Measurements from ENCODE around the gene GMEB2. TPM values are rescaled to one million over a fixed set of nuclear protein-coding genes. Genes with fewer than 3 reads are reported as not detected.
A peak's percentile ranks its signal among the peaks of the same experiment; 100 is the strongest.

Gene GMEB2
- total RNA-seq, 1 experiment from 2014 or later: 18.1 TPM

DNA sequence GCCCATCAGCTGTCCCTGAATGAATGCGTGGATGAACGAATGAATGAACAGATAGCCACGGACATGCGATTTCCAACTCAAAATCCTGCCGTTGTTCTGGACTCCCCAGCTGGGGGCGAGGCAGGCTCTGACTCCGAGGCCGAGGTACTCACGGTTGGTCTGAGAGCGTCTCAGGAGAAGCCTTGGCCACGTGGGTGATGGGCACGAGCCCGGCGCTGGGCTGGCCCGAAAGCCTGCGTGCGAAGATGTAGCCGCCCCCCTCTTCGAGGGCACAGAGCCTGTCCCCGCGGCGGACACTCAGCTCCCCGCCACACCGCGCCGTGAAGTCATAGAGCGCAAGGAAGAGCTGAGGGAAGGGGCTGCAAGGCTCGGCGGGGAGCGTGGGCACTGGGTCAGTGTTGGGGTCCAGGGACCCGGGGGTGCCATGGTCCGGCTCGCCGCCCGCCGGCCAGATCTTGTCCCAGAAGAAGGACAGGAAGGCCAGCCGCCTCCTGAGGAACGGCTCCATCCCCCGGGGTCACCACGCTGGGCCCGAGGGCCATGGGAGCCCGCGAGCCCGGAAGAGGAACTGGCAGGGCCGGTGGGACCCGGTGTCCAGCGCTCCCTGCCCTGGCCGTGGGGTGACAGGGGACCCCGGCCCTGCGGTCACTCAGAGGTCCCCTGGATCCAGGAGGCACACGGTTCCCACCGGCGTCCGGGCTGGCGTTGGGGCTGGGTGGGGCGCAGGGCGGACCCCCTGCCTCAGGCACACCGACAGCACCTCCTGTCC is 79.8 kb downstream of the GMEB2 start:
- in situ Hi-C loops (cut with HindIII; ENCODE audit: low pct_unique_long_range_greater_than_20kb, low sequenced_read_pairs): no loop called here
- DNase-seq (ENCODE audit: low read depth): no peak

DNA sequence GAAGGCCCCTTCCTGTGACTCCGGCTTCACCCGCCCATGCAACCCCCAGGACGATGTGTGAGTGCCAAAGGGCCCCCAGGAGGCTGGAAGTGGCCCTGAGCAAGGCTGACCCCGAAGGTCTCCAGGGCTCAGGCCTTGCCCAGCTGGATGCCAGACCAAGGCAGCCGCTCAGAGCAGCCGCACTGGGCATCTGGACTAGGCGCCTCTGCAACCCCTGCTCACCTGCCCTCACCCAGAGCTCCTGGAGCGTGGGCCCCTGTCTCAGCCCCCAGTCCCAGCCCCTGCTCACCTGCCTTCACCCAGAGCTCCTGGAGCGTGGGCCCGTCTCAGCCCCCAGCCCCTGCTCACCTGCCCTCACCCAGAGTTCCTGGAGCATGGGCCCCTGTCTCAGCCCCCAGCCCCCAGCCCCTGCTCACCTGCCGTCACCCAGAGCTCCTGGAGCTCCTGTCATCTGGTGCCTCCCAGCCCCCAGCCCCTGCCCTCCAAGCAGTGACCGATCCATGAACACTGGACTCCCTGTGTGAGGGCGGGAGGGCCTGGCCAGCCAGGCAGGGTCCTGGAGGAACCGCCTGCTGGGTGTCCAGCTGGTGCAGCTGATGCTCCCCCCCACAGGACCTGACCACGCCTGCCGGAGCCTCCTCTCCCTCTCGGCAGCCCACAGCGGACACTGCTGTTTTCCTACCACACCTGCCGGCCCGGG is 80.5 kb downstream of the GMEB2 start:
- in situ Hi-C loops (cut with HindIII; ENCODE audit: low pct_unique_long_range_greater_than_20kb, low sequenced_read_pairs): no loop called here
- DNase-seq (ENCODE audit: low read depth): no peak

DNA sequence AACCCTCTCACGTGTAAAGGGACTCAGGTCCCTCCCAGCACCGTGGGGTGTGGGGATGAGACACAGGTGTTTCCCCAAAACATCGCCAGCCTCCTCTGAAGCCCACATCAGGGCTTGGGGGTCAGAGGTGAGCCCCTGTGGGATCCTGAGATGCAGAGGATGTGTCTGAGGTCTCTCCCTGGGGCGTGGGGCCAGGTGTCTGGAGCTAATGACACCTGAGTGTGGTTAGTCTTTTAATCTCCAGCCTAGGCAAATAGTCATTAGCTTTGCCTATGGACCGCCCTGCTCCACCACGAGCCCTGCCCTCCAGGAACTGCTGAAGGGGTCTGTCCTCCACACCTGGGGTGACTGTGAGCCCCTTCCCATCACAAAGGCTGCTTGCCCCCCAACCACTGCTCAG is 81.1 kb downstream of the GMEB2 start:
- in situ Hi-C loops (cut with HindIII; ENCODE audit: low pct_unique_long_range_greater_than_20kb, low sequenced_read_pairs): no loop called here
- no peak for DNase-seq (ENCODE audit: low read depth)

DNA sequence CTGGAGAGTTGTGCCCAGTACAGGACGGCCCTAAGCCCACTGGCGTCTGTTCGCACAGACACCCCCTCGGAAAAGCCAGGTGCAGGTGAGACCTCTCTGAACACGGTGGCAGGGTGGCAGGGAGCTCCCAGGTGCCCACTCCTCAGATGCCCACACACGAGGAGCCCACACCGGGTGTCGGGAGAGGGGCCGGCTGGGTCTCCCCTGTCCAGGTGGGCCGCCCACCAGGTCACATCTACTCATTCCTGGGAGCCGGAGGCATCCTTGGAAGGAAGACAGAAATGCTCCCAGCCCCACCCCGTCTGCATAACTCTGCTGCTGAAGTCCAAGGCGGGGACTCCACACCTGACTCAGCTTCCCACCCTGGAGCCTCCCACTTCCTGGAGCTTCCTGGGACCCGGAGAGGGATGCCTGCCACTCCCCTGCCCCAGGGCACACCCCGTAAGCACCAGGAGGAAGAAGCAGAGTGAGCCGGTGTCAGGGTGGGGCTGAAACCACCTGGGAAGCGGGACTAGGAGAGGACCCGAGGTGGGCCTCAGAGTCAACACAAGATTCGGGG is 81.9 kb downstream of the GMEB2 start:
- peak; percentile 67 for DNase-seq (ENCODE audit: low read depth)
- in situ Hi-C loops (cut with HindIII; ENCODE audit: low pct_unique_long_range_greater_than_20kb, low sequenced_read_pairs): no loop called here

DNA sequence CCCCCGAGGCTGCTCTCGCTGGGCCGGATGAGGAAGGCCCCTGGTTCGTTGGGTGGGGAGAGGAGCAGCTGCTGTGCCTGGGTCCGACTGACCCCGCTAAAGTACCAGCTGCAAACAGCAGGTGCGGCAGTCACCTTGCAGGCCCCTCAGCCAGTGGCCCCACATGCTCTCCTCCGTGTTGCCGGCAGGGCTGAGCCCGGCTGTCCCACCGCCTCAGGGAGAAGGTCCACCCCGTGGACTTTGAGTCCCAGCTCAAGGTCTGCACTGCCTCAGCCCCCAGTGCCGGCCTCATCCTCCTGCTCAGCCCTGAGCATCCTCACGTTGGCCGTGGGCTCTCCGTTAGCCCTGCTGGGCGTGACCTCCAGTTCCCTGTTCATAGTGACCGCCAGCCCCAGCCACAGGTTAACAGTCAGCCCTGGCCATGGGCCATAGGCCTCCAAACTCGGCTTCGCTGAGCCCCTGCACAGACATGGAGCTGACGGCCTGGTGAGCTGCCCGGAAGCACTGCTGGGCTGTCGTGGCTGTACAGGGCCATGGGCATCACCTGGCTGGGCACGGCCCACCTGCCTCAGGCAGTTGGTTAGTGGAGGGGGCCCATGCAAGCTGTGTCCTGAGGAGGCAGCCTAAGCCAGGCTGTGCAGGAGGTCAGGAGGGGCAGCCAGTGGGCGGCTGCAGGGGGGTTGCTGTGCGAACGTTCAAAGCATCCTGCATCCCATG is 82.5 kb downstream of the GMEB2 start:
- in situ Hi-C loops (cut with HindIII; ENCODE audit: low pct_unique_long_range_greater_than_20kb, low sequenced_read_pairs): no loop called here
- DNase-seq (ENCODE audit: low read depth): no peak

DNA sequence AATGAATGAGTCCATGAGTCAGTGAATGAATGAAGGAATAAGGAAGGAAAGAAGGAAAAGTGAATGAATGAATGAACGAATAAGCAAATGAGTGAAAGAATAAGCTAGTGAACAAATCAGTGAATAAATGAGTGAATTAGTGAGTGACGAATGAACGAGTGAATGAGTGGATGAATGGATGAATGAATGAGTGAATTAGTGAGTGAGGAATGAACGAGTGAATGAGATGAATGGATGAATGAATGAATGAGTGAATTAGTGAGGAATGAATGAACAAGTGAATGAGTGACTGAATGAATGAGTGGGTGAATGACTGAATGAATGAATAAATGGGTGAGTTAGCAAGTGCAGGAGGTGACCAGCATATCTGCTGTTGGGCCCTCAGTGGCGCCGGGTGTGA is 83.2 kb downstream of the GMEB2 start:
- in situ Hi-C loops (cut with HindIII; ENCODE audit: low pct_unique_long_range_greater_than_20kb, low sequenced_read_pairs): no loop called here
- DNase-seq (ENCODE audit: low read depth): no peak

DNA sequence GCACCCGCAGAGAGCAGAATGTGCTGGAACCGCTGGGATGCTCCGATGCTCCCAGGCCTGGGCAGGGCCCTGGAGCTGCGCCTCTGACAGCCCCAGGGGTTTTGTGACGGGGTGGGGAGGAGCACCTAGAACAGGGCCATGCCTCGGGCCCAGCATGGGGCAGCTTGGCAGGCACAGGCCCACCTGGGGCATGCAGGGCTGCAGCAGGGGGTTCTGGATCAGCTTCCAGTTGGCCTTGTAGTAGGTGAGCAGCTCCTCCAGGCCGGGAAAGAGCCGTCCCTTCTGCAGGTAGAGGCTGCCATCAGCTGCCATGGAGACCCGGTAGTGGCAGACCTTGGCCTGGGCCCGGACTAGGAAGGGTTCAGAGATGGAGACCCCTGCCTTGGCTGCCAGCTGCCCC is 83.8 kb downstream of the GMEB2 start:
- no peak for DNase-seq (ENCODE audit: low read depth)
- in situ Hi-C loops (cut with HindIII; ENCODE audit: low pct_unique_long_range_greater_than_20kb, low sequenced_read_pairs): no loop called here

DNA sequence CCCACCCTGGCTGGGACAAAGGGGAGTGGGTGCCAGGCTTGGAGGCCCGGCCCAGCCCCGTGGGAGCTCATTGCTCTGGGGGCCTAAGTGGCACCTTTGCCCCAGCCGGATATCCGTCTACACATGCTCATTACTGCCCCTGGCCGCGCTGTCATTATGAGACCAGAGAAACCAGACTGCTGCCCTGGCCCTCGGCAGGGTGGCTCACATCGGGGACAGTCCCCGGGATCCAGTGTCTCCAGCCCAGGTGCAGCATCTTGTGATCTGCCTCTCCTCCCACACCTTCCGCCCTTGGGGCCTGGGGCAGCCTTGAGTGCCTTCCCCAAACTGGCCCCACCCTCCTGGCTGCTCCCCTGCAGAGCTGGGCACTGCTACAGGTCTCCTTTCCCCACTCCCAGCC is 84.2 kb downstream of the GMEB2 start:
- no peak for DNase-seq (ENCODE audit: low read depth)
- in situ Hi-C loops (cut with HindIII; ENCODE audit: low pct_unique_long_range_greater_than_20kb, low sequenced_read_pairs): no loop called here

DNA sequence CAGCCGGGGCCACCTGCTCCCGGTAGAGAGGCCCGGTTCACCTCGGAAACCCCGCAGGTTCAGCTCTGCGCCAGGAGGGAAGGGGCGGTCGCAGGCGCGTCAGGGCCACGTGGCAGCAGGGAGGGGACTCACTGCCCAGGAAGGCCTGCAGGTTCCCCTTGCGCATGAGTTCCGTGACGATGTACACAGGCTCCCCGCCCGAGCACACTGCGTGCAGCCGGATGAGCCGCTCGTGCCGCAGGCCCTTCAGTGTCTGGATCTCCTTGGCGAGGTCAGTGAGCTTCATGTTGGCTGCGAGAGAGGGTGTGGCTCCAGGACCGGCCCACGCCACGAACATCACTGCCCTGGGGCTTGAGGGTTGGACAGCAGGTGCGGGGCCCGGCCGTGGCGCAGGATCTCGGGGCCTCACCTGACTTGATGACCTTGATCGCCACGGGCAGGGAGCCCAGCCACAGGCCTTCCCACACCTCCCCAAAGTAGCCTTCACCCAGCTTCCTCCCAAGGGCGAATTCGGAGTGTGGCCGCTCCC is 84.8 kb downstream of the GMEB2 start:
- no peak for DNase-seq (ENCODE audit: low read depth)
- in situ Hi-C loops (cut with HindIII; ENCODE audit: low pct_unique_long_range_greater_than_20kb, low sequenced_read_pairs): no loop called here

DNA sequence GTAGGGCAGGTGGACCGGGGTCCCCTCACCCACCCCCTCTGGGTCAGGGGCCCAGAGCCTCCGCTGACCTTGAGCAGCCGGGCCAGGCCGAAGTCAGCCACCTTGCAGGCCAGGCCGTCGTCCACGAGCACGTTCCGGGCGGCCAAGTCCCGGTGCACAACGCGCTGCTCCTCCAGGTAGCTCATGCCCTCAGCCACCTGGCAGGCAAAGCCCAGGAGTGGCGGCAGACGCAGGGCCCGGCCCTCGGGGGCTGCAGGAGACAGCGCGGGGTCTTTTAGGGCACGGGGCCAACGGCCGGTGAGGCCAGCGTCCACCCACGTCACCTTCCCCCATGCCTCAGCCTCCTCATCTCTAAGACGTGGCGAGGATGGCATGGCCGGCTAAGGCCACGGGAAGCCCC is 85.5 kb downstream of the GMEB2 start:
- no peak for DNase-seq (ENCODE audit: low read depth)

DNA sequence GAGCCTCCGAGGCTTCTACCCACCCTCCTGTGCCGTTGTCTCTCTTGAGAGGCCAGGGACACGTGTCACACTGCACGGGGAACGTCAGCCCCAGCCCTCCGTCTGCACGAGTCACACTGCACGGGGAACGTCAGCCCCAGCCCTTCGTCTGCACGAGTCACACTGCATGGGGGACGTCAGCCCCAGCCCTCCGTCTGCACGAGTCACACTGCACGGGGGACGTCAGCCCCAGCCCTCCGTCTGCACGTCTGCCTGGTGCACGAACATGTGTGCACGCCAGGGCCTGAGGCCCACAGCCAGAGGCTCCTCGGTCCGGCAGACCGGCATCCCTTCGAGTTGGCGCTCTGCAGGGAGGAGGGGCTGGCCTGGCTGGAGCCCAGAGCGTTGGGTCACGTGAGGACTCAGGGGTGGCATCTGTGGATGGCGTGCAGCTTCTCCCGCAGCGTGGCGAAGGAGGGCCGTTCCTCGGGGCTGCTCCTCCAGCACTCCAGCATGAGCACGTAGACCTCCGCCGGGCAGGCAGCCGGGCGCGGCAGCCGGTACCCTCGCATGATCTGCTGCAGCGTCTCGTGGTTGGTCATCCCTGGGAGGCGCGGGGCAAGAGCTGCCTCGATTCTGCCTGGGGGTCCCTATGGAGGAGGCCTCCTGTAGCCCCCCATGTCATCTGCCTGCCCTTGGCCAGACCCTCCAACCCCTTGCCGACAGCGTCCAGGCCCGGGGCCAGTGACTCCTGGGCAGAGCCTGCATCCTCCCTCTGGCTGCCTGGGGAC is 86.3 kb downstream of the GMEB2 start:
- DNase-seq (ENCODE audit: low read depth): peak; percentile 47
- in situ Hi-C loops (cut with HindIII; ENCODE audit: low pct_unique_long_range_greater_than_20kb, low sequenced_read_pairs): no loop called here

More for the DNA sequence above, 85.5 kb downstream of the GMEB2 start:
- in situ Hi-C loops (cut with HindIII; ENCODE audit: low pct_unique_long_range_greater_than_20kb, low sequenced_read_pairs): no loop called here

DNA sequence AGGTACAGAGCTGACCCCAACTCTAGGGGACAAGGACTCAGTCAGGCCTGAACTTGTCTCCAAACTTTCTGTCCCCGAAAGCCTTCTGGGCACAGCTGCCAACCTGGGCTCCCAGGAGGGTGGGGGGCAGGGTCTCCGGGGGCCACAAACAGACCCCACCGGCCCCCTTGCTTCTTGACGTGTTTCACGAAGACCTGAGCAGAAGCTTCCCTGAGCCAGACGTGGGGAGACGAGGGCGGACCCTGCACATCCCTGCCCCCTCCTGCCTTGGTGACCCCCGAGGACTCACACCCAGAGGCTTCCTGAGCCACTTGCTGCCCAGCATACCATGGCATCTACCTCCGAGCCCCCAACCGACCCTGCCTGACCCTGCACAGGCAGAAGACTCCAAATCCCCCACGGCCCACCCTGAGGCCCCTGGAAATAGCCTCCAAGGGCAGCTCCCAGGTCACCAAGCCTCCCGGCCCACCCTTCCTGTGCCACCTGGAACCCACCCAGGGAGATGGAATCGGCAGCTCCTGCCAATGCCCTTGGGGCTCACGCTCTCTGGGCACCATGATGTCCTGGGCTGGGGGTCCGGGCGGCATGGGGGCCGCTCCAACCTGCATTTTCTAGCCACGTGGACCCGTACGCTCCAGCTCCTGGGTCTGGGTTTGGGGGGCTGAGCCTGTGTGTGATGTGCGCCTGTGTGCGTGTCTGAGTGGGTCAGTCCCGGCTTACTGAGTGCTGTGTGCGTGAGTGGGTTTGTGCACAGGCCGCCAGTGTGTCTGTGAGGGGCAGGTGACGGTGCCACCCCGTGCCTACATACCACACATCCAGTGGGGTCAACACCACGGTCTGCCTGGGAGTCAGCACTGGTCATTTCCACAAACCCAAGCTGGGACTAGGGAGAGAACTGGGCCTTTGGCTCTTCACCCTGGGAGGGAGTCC is 87.2 kb downstream of the GMEB2 start:
- no peak for DNase-seq (ENCODE audit: low read depth)
- in situ Hi-C loops (cut with HindIII; ENCODE audit: low pct_unique_long_range_greater_than_20kb, low sequenced_read_pairs): no loop called here

DNA sequence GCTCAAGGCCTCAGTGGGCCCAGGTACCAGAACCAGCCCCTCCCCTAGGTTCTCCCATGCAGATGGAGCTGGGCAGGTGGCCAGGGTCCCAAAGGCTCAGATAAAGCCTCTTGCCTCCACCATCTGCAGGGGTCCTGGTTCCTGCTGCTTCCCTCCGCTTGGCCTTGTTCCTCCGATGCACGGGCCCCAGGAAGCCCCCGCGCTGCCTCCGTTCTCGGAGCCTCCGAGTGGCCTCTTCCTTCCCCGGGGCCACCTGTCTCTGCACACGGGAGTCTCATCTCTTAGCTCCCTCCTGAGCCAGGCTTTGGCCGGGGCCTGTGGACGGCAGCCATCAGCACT is 87.8 kb downstream of the GMEB2 start:
- no peak for DNase-seq (ENCODE audit: low read depth)
- in situ Hi-C loops (cut with HindIII; ENCODE audit: low pct_unique_long_range_greater_than_20kb, low sequenced_read_pairs): no loop called here

DNA sequence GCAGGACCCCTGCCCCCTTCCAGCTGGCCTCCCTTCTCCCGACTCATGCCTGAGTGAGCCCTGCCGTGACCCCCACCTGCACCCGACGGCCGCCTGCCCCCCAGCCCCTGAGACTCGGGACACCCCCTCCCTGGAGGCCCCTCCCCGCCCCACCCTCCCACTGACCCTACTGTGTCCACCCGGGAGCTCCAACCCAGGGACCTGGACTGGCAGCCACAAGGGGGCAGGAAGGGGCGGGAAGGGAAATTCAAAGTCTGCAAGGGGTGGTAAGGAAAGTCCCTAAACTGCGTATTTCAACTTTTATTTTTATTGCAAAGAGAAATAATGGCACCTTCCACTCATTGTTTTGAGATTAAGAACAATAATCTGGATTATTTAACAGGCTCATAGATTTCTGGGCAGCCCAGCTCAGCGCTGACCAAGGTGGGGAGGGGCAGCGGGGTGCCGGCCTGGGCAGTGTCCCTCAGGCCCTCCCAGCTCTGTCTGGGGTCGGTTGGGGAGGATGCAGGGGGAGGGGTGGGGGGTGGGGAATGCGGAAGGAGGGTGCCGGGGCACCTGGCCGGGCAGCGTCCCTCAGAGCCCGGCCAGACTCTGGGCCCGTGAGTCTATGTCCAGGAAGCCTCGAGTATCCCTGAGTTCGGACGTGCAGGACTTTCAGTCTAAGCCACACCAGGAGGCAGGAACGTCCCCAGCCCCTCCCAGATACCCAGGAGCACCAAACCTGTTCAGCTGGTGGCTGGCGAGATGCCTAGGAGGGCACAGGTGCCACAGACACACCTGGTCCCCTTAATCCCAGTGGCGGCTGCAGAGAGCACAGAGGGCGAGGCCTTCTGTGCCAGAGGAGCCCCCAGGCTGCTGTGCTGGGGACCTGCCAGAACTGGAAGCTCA is 88.5 kb downstream of the GMEB2 start:
- in situ Hi-C loops (cut with HindIII; ENCODE audit: low pct_unique_long_range_greater_than_20kb, low sequenced_read_pairs): no loop called here
- no peak for DNase-seq (ENCODE audit: low read depth)
